ENCODE data around the gene SDR42E1.

GRCh38 chr16:82042144-82042543 lies 30.9 kb upstream of the SDR42E1 start:
- TF ChIP-seq CTCF (conservative IDR thresholded peaks at IDR 0.05; ENCODE audit: low read length) (no peak), EZH2phosphoT487 (IDR thresholded peaks at IDR 0.05; ENCODE audit: borderline replicate concordance, low read depth, low read length) (no peak)

Data from OCI-LY7 (cell line).